ENCODE data around the gene PAX2. TPM values are rescaled to one million over a fixed set of nuclear protein-coding genes. Genes with fewer than 3 reads are reported as not detected.
A peak's percentile ranks its signal among the peaks of the same experiment; 100 is the strongest.

Gene PAX2
- total RNA-seq, 1 donor from 2014 or later, result 17.4 TPM

DNA sequence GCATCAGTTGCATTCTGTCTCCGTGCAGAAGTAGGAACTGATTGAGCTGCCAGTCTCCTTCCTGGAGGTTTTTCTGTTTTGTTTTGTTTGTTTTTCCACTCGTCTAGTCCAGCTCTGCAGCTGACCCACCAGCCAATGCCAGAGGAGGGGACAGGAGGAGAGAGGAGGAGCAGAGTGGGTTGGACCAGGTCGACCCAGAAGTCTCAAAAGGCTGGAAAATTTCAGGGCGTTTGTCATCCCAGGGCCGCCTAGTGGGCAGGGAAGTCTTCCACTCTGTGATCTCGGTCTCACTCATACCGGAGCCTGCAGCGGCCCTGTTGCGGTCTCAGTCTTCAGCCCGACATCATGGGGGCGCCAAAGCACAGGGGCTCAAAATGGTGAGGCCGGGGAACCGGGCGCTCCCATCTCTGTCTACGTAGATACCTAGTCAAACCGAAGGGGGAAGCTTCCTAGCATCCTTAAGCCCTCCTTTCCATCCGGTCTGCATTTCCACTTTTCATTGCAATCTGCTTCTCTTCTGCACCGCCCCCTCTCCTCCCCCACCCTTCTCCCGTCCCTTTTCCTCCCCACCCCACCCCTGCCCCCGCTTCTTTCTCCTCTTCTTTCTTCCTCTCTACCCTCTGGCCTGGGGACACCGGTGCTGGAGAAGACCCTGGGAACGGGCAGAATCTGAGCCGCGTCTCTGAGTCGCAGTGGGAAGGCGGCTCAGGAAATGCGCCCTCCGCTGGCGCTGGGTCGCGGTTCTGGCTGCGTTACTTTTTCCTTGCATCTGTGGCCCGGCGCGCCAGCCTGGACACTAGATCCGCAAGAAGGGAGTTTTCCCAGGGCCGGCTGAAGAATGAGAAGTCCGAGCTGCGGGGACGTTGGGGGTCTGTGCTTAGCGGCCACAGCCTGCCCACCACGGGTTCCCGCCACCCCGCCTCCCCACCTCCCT, 16.2 kb upstream of the PAX2 start:
- Mint-ChIP-seq H3K9me3 (ENCODE audit: unreplicated experiment) (no peaks in the 10 kb centered on the region), H3K27ac (ENCODE audit: unreplicated experiment) (no peak overlapping the region), H3K36me3 (ENCODE audit: low read depth, unreplicated experiment) (no peaks in the 10 kb centered on the region), H3K27me3 (ENCODE audit: unreplicated experiment) (peaks cover 24% of the 10 kb centered on the region), H3K4me1 (ENCODE audit: unreplicated experiment) (peaks cover 48% of the 10 kb centered on the region), H3K4me3 (ENCODE audit: unreplicated experiment) (peak overlapping the region; percentile 62)
- peak; percentile 70 for DNase-seq (ENCODE audit: low spot score)
- TF ChIP-seq, protein P1, sequence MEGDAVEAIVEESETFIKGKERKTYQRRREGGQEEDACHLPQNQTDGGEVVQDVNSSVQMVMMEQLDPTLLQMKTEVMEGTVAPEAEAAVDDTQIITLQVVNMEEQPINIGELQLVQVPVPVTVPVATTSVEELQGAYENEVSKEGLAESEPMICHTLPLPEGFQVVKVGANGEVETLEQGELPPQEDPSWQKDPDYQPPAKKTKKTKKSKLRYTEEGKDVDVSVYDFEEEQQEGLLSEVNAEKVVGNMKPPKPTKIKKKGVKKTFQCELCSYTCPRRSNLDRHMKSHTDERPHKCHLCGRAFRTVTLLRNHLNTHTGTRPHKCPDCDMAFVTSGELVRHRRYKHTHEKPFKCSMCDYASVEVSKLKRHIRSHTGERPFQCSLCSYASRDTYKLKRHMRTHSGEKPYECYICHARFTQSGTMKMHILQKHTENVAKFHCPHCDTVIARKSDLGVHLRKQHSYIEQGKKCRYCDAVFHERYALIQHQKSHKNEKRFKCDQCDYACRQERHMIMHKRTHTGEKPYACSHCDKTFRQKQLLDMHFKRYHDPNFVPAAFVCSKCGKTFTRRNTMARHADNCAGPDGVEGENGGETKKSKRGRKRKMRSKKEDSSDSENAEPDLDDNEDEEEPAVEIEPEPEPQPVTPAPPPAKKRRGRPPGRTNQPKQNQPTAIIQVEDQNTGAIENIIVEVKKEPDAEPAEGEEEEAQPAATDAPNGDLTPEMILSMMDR (IDR thresholded peaks at IDR 0.05; ENCODE audit: unreplicated experiment), result peak; percentile 18

DNA sequence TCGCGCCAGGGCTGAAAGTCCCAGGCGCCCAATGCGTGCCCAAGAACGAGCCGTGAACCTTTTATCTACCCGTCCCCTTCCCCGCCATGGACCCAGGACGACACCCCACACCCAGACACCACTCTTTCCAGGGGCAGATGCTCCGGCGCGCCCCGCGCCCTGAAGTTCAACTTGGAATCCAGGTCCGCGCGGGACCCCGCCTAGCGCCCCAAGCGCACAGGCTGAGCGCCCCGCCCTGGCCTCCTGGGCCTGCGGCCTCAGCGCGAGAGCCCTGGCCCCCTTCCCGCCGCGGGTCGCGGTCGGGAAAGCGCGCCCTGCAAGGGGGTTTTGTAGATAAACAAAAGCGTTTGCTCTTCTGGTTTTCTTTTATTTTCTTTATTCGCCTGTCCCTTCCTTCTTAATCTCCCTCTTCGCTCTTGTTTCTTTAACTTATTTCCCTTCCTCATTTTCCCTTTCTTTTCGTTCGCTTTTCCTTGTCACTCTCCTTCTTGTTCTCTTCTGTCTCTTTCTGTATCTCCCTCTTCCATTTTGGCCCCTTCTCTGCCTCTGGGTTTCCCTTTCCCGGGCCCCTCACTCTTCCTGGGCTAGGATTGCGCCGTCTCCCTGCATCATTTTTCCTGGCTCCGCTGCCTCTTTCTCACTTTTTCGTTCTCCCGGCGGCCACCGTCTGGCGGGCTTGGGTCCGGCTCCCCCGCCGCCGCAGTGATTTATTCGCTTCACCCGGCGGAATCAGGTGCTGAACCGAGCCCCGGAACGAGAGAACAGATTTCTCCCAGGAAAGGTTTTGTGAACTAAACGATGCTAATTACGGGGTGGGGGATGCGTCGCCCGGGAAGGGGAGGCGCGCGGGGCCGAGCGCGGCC, 15.3 kb upstream of the PAX2 start:
- TF ChIP-seq, protein P1 (IDR thresholded peaks at IDR 0.05; ENCODE audit: unreplicated experiment), result no peak
- peak overlapping the region; percentile 62 for H3K4me3 Mint-ChIP-seq (ENCODE audit: unreplicated experiment)
- H3K4me1 Mint-ChIP-seq (ENCODE audit: unreplicated experiment), result peaks cover 54% of the 10 kb centered on the region
- no peaks in the 10 kb centered on the region for H3K9me3 Mint-ChIP-seq (ENCODE audit: unreplicated experiment)
- no peaks in the 10 kb centered on the region for H3K36me3 Mint-ChIP-seq (ENCODE audit: low read depth, unreplicated experiment)
- peaks cover 28% of the 10 kb centered on the region for H3K27me3 Mint-ChIP-seq (ENCODE audit: unreplicated experiment)
- DNase-seq (ENCODE audit: low spot score), result no peak
- peak overlapping the region; percentile 10 for H3K27ac Mint-ChIP-seq (ENCODE audit: unreplicated experiment)

DNA sequence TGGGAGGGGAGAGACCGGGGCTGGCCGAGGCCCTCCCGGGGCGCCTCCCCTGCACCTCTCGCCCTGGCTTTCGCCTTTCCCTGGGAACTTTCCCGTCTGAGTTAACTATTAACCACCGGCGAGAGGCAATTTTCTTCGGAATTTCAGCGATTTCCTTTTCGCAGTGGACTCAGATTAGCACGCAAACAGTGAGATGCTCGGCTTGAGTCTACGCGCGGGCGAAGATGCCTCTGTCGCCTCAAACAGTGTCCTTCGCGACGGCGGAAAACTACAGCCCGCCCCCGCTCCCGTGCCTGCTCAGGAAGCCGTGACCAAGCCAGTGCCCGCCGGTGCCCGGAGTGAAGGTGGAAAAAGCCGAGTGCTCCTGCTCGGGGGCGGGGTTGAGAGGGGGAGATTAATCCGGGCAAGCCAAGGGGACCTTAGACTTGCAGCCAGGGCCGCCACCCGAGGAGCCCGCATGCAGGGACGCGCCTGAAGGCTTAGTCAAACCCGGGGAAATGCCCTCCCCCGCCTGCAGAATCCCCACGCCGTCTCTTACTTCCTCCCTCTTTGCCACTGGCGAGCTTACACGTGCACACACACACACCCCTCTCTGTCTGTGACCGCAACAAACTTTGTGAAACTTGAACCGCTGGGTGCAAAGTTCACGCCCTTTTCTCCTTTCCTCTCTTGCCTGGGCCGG, 14.5 kb upstream of the PAX2 start:
- no peak for DNase-seq (ENCODE audit: low spot score)

DNA sequence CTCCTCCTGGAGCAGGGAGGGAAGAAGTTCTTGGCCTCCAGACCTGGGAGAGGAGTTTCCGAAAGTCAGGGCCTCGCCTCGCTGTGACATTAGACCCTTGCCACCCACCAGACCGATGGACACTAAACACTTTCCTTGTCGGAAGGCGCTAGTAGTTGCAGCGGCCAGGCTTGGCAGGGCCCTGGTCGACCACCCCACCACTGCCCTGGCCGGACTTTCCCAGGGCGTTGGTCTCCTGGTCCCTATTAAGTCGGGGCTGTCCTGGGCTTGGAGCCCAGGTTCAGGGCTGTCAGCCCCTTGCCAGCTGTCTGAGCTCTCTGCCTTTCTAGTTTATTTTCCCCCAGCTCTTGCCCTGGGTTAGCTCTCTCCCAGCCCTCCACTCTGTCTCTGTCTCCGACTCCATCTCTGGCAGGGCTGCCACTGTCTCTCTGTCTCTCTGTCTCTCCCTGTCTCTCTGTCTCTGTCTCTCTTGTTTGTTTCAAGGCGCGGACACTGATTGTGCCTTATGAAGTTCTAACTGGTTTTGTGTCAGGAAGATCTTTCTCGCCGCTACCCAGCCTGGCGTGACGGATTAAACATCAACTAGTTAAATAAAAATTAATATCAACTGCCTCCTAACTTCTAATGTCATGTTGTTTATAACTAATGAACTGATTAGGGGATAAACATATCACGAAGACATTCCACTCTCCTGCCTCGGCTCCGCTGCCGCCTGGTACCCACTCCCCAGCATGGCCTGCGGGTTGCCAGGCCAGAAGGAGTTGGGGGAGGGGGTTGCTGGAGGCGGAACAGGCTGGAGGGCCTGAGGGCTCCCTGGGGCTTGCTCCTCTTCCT, 13.8 kb upstream of the PAX2 start:
- peak overlapping the region; percentile 81 for H3K4me3 Mint-ChIP-seq (ENCODE audit: unreplicated experiment)
- H3K27me3 Mint-ChIP-seq (ENCODE audit: unreplicated experiment), result peaks cover 30% of the 10 kb centered on the region
- no peak for DNase-seq (ENCODE audit: low spot score)
- peaks cover 57% of the 10 kb centered on the region for H3K4me1 Mint-ChIP-seq (ENCODE audit: unreplicated experiment)
- no peaks in the 10 kb centered on the region for H3K36me3 Mint-ChIP-seq (ENCODE audit: low read depth, unreplicated experiment)
- no peak overlapping the region for H3K27ac Mint-ChIP-seq (ENCODE audit: unreplicated experiment)
- TF ChIP-seq, protein P1 (IDR thresholded peaks at IDR 0.05; ENCODE audit: unreplicated experiment), result no peak
- no peaks in the 10 kb centered on the region for H3K9me3 Mint-ChIP-seq (ENCODE audit: unreplicated experiment)

More for the DNA sequence above, 14.5 kb upstream of the PAX2 start:
- Mint-ChIP-seq H3K9me3 (ENCODE audit: unreplicated experiment) (no peaks in the 10 kb centered on the region), H3K27me3 (ENCODE audit: unreplicated experiment) (peaks cover 31% of the 10 kb centered on the region), H3K4me1 (ENCODE audit: unreplicated experiment) (peaks cover 54% of the 10 kb centered on the region), H3K27ac (ENCODE audit: unreplicated experiment) (no peak overlapping the region), H3K4me3 (ENCODE audit: unreplicated experiment) (peak overlapping the region; percentile 81), H3K36me3 (ENCODE audit: low read depth, unreplicated experiment) (no peaks in the 10 kb centered on the region)
- TF ChIP-seq, protein P1 (IDR thresholded peaks at IDR 0.05; ENCODE audit: unreplicated experiment), result no peak
